Umbilical cord (tissue), 2 donors: ENCODE measurements around the gene GOLIM4. TPM values are rescaled to one million over a fixed set of nuclear protein-coding genes. Genes with fewer than 3 reads are reported as not detected.
A peak's percentile ranks its signal among the peaks of the same experiment; 100 is the strongest.
"Not testable (repeated sequence)": the region's sequence is repeated elsewhere in the genome, so short reads cannot be mapped to it uniquely, and the experiment has no call there.

Source experiments
- DNase-seq: peaks from one replicate; pipeline ENCODE4 v3.0.0-alpha.2; 2015; ENCODE audit warnings: low spot score
- total RNA-seq: library from RNA; depleted of rRNA; stranded (reverse); fragments of >200 nt; gene quantifications from one replicate; pipeline ENCODE4 v1.2.3, GENCODE V29; 2014; ENCODE audit warnings: low replicate concordance; ENCODE audit not compliant: insufficient read depth

GOLIM4 gene, protein sequence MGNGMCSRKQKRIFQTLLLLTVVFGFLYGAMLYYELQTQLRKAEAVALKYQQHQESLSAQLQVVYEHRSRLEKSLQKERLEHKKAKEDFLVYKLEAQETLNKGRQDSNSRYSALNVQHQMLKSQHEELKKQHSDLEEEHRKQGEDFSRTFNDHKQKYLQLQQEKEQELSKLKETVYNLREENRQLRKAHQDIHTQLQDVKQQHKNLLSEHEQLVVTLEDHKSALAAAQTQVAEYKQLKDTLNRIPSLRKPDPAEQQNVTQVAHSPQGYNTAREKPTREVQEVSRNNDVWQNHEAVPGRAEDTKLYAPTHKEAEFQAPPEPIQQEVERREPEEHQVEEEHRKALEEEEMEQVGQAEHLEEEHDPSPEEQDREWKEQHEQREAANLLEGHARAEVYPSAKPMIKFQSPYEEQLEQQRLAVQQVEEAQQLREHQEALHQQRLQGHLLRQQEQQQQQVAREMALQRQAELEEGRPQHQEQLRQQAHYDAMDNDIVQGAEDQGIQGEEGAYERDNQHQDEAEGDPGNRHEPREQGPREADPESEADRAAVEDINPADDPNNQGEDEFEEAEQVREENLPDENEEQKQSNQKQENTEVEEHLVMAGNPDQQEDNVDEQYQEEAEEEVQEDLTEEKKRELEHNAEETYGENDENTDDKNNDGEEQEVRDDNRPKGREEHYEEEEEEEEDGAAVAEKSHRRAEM
- total RNA-seq: 87.6 TPM

DNA sequence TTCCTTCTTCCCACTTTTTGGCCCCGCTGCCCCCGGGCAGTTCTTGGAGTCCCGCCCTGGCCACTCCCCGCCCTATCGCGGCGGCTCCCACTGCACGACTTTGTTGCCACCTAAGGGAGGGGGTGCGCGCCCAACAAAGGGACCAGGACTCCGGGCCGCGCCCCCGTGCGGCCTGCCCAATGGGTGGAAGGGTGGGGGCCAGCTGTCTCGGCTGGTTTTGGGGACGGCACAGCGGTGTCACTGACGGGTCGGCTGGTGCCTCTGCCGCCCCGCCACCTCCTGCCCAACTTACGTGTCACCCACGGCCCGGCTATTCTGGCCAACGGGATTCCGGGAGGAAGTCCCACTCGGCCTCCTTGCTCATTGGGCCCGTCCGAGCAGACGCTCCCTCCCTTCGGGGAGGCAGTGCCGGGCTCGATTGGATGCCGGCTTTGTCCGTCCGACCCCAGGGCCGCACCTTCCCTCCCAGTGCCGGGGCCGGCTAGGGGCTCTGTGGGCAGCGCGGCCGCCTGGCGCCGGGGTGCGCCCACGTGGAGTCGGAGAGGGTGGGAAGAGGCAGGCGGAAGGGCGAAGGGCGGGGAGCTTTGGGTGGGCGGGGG lies at the start of gene GOLIM4:
Gene GOLIM4 (minus strand): TSS at position 314 of the 599 bp plus-strand sequence. CDS start 639 bp downstream, outside the sequence.
- peak; percentile 99 for DNase-seq

DNA sequence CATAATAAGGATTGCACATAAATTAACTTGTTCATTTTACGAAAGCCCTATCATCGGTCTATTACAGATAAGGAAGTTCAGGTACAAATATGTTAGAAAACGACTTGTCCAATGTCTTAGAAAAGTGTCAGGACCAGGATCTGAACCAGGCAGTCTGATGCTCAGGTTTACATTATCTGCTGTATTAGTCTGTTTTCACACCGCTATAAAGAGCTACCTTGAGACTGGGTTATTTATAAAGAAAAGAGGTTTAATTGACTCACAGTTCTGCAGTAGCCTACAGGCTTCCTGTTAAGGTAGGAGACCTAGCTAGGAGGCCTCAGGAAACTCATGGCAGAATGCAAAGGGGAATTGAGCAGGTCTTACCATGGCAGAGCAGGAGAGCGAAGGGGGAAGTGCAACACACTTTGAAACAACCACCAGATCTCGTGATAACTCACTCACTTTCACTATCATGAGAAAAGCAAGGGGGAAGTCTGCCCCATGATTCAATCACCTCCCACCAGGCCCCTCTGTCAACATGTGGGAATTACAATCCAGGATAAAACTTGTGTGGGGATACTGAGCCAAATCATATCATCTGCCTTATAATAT lies 45.8 kb upstream of the GOLIM4 start:
- no peak for DNase-seq

DNA sequence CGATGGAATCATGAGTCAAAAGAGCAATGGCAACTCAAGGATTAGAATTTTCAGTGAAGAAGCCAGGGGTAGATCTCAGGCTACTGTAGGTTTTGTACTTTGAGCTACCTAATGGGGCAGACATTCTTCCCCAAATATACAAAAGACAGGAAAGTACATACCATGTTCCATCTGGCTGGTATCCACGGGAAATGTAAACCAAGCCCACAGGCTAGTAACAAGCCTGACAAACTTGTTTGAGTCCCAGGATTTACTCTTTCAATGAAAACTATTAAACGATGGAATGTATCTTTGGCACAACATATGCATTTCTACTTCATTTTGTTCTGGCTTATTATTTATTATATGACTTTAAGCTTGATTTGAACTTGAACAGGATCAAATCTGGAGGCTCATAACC lies 44.2 kb upstream of the GOLIM4 start:
- no peak for DNase-seq

DNA sequence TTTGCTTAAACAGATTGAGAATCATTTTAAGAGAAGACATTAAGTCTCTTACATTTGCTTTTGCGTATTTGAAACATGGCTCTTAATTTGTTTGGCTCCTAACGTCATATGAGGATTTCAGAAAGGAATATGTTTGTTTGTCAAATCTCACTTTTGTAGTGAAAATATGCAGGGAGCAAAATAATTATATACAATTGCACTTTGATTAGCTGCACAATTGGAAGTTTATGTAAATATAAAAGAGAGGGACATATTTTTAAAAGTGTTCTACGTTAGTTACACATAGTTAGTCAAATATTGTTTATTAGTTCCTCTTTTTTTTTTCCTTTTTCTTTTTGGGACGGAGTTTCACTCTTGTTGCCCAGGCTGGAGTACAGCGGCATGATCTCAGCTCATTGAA lies 42.7 kb upstream of the GOLIM4 start:
- DNase-seq: no peak

DNA sequence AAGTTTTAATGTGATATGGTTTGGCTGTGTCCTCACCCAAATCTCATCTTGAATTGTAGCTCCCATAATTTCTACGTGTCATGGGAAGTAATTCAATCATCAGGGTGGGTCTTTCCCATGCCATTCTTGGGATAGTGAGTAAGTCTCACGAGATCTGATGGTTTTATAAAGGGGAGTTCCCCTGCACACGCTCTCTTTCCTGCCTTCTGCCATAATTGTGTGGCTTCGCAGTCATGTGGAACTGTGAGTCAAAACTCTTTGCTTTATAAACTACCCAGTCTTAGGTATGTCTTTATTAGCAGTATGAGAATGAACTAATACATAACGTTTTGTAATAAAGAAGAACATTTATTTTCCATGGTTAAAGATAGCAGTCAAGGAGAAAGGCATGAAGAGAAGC lies 39.2 kb upstream of the GOLIM4 start:
- DNase-seq: no peak

DNA sequence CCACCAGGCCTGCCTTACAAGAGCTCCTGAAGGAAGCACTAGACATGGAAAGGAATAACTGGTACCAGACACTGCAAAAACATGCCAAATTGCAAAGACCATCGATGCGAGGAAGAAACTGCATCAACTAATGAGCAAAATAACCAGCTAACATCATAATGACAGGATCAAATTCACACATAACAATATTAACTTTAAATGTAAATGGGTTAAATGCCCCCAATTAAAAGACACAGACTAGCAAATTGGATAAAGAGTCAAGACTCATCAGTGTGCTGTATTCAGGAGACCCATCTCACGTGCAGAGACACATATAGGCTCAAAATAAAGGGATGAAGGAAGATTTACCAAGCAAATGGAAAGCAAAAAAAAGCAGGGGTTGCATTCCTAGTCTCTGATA lies 34.5 kb upstream of the GOLIM4 start:
- DNase-seq: not testable (repeated sequence)

DNA sequence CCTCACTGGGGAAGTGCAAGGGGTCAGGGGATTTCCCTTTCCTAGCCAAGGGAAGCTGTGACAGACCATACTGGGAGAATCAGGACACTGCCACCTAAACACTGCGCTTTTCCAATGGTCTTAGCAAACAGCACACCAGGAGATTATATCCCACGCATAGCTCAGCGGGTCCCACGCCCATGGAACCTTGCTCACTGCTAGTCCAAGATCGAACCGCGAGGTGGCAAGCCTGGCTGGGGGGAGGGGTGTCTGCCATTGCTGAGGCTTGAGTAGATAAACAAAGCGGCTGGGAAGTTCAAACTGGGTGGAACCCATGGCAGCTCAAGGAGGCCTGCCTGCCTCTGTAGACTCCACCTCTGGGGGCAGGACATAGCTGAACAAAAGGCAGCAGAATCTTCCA lies 32.7 kb upstream of the GOLIM4 start:
- not testable (repeated sequence) for DNase-seq

DNA sequence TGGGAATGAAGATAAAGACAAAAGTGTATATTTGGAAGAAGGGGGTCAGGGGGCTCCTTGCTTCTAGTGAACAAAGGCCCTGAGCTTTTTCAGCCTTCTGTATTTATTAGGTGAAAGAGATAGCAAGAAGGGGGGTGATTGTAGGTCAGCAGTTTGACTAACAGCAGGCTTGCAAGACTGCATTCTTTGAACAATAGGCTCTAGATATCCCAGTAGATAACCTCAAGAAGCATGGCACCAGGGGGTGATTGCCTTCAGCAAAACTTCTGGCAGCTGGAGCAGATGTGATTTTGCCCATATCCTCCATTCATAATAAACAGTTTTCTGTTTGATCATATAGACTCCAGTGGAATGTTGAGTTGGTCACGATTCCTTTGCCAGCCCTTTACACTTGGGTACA lies 31.7 kb upstream of the GOLIM4 start:
- no peak for DNase-seq

DNA sequence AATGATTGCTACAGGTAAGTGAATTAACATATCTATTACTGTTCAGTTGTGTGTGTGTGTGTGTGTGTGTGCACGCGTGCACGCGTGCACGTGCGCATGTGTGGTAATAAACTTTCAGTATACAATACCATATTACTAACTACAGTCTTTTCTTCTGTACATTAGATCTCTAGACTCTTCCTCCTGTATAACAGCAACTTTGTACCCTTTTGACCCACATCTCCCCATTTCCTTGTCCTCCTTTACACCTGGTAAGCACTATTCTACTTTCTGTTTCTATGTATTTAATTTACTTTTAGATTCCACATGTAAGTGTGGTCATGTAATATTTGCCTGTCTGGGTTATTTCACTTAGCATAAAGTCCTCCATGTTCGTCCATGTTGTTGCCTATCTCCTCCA lies 29.1 kb upstream of the GOLIM4 start:
- DNase-seq: no peak

DNA sequence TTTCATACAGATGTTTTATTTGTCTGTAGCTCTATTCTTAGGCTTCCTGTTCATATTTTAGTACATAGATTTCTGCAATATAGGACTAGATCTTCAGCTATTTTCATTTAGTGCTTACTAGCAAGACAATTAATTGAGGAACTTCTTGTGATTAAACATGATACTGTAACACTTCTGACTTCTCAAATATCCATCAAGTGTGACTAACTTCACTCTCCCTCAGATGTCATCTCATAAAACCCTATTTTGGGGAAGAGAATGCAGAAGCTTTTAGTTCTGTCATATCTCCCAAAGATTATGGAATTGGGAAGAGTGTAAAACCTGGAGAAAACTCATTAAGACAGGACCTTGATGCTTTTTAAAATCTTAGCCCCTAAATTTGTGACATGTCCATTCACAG lies 28.6 kb upstream of the GOLIM4 start:
- no peak for DNase-seq

DNA sequence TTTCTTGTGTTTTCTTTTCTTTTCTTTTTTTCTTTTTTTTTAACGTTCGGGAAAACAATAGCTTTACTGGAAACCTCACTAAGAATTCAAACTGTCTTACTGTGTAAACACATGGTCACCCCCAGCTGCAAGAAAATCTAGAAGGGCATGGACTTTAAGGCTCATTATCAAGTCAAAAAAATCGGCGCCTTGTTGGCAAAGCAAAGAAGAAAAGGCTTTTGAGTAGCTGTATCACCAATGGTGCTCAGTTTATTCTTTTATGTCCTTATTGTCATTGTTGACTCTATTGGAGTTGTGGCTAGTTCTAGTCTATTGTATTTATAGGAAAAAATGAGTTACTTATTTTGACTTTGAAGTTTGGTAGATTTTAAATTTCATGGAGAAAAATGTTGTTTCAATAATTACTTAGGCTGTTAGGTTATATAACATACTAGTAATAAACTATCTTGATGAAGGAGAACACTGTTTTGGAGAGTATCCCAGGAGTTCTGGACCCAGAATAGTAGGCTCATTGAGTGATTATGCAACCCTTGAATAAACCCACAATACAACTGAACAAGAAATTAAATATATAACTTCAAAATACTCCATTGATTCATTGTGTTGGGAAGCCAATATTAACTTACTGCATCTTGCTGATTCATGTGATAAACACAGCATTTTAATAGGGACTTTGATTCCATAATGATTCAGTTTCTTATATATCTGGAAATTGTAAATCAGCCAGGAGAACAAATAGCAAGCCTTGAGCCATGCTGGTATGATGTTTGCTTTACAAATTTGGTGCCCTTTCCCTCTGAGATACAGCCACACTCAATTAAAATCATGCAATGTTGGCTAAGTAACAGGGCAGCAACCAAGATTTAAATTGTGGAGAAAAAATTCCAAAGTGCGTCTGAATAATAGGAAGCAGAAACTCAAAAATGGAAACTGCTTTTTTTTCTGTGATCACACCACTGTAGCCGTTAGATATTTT lies 27.8 kb upstream of the GOLIM4 start:
- no peak for DNase-seq

DNA sequence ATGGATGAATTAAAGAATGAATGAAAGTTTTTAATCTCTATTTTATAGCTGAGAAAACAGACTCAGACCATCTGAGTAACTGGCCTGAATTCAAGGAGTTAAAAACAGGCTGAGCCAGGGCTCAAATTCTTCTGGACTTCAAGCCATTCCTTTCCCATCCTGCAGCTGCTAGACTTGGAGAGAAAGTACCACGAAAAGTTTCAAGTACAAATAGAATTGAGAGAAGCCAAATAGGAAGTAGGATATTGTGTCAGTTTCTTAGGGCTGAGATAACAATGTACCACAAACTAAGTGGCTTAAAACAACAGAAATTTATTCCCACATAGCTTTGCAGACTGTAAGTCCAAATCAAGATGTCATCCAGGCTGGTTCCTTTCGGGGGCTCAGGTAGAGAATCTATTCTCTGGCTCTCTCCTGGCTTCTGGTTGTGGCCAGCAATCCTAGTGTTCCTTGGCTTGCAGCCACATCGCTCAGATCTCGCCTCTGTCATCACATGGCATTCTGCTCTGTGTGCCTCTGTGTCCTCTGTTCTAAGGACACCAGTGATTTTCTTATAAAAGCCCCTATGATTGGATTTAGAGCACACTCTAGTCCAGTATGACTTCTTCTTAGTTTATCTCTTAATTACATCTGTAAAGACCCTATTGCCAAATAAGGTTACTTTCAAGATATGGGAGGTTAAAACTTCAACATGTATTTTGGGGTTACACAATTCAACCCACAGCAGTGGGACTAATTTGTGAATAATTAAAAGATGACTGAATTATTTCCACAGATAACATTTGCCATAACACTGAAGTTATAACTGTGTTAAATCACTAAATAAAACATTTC lies 25.7 kb upstream of the GOLIM4 start:
- peak; percentile 2 for DNase-seq

DNA sequence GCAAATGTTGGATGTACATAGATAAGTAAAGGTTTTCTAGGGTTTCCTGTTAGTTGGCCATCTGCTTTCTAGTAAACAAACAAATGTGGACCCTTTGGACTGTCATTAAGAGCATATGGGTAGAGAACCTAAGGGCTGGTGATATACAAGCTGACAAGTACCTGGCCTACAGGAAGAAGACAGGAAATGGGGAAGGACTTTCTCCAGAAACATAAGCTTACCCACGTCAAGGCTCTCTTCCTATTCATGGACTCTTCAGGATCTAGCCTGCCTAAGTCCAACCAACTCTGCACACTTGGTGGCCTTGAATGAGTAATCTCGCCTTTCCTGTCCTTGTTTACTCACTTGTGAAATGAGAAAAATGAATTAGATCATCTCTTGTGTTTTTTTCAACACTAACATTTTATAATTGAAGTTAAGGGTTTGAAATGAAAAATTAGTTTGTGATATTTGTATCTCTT lies 22.2 kb upstream of the GOLIM4 start:
- no peak for DNase-seq

DNA sequence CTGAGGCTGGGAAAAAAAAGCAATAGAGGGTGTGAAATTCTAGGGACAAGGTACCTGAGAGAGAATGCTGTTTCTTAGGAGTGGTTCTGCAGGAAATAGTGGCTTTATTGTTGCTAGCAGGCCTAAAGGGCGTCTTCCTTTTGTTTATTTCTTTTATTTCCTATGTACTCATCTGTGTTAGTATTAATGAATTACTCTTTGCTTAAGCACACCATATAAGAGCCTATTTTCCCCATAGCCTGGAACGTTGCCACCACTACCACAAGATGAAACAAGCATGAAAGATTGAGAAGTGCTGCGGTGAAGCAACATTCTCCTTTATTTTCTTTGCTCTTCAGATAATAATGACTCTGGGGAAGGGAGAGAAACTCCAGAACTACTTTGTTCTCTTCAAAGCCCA lies 21.3 kb upstream of the GOLIM4 start:
- DNase-seq: no peak

DNA sequence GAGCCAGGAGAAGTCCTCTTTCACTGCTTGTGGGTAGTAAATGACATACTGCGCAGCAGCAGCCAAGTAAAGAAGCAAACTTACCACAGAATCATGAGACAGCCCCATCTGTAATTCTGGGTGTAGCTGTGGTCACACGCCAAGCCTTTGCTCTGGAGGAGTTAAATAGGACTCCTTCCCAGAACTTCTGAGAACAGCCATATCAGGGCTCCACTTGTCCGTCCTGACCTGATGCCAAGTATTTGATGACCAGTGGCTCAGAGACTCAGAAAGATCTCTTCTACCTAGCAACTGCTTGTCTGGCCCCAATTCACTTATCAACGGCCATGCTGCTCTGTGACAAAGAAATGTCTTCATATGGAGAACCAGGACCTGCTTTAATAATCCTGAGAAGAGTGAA lies 20.6 kb upstream of the GOLIM4 start:
- peak; percentile 55 for DNase-seq

DNA sequence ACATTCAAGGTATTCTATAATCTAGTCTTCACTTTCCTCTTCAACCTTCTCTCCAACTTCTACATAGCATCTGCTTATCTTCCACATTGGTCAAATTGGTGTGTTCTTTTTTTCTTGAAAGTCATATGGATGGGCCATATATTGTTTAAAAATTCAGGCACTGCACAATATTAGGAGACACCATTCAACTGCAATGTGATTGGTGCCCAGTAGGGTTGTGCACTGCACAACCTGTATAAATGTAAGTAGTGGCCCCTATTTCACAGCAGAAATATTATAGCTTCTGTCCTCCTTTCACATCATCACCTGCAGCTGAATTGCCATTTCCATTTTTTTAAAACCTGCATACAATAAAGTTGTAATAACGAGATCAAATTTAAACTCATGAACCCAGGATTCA lies 18.1 kb upstream of the GOLIM4 start:
- no peak for DNase-seq

DNA sequence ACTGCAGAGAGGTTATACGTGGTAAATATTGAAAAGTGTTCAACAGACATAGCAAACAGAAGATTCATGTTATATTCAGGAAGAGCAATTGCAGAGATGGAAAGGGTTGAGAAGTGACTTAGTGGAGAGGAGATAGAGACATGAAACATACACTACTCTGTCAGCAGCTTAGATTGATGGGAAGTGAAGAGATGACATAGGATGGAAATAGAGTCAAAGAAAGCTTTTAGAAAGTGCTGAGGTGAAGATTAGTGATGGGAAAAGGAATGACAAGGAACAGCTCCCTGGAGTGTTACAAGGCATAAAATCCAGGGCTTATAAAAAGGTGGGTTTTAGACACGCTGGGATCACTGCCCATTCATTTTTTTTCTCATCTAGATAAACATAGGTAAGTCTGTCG lies 17.2 kb upstream of the GOLIM4 start:
- DNase-seq: peak; percentile 14

DNA sequence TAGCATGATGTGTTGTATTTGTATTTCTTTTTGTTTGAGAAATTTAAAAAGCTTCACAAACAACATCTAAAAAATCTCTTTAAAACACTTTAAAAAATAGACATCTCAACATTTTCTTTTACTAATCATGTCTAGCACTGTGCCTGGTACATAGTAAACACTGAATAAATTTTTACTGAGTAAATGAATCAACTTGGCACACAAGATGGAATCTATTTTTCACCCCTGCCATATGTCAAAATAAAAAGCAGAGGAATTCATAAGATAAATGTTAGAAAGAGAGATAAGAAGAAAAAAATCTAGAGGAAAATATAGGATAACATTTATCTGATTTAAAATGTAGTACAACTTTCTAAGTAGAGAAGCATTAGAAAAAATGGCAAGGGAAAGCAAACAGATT lies 8.6 kb upstream of the GOLIM4 start:
- no peak for DNase-seq

DNA sequence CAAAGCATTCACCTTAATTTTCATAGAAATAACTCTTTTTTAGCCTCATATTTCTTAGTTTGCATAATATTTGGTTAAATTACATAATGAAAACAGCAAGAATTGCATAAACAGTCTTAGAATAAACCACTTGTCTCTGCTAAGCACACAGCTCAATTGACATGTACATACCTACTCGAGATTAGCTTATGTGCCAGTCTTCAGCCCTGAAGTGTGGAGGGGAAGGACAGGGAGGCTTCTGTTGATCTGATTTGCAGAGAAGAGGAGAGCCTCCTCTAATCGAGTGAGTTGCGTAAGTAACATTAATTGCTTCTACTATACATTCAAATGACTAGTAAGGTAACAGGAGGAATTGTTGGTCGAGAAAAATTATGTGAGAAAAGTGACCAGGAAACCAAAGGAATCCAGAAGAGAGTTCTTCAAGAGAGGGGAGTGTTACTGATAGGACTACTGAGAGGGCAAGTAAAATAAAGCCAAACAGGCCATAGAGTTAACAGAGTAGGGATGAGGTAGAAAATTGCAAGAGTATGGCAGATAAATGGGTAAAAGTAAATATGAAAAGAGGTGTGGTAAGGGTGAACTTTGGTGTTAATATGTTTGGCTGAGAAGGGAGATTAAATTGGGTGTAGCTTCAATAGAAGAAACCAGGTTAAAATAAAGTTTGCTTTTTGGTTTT lies 7.1 kb upstream of the GOLIM4 start:
- no peak for DNase-seq
